Measurements from ENCODE around the gene RNU1-2.
"Not testable (repeated sequence)": the region's sequence is repeated elsewhere in the genome, so short reads cannot be mapped to it uniquely, and the experiment has no call there.

The RNU1-2 gene

DNA sequence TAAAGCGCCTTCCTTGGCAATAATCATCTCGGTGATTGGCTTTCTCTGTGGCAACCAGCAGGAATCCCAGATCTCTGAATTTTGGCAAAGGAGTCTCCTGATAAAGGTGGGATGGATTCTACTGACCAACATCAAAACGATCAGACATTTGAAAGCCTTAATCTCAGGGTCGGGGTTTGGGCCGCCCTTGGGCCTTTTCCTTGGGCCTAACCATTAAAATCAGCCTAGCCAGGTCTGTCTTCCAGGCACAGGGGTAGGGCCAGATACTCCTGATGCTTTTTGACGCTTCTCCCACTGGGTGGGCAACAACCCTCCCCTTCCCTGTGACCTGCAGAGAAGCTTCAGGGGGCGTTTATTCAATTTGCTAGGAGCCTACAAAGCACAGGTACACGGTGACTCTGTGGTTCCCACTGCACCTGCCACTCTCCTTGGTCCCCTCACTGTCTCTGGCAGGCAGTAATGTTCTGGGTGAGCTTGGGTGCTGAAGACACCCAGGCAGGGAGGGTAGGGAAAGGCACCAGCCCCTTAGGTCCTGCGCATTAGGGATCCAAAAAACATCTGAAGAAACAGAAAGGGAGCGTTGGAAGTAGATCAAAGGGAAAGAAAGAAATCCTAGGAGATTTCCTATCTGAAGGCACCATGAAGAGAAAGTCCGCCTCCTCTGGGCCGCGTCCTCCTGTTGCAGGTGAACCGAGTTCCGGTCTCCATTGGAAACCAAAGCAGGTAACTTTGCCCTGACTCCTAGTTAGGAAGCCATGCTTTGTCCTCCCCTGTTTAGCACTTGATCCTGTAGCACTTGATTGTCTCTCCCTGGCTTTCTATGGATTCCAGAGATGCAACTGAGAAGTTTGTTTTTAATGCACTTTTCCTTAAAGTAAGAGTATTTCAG, 12.3 kb downstream of the RNU1-2 start:
- no peak for DNase-seq (ENCODE audit: low read depth in 2 of 2)

DNA sequence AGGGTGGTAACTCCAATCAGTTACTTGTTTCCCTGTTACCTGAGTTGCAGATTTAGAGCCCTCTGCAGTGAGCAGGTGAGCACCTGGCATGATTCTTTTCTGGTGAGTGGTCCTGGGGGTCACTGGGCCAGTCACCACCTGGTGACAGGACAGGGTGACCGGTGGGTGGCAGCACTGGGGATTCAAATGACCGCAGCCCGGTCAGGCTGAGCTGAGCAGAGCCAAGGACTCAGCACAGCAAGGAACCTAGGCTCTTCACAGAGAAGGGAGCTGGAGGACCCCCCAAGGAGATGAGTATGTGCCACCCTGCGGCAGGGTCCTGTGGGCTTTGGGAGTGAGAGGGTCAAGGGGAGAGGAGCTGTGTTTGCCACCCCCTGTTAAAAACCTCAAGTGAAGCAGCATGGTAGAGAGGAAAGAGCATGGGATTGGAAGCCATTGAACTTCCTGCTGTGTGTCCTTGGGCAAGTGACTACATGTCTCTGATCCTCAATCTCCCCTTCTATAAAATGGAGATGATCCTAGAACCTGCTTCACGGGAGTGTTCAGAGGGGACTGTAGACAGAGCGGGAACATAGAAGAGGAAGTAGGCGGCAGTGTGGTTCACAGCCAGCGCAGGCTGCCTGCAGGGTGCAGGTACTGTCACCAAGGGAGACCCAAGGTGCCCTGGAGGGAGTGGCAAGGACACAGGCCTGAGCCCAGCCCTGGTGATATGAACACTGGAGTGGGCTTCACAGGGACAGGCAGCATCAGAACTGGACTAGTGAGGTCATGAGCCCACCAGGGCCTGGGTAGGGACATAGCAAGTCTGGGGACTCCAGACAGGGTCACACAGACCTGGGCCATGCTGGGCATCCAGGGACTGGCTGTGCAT, 16.3 kb downstream of the RNU1-2 start:
- not testable (repeated sequence) for DNase-seq (ENCODE audit: low read depth in 2 of 2)

DNA sequence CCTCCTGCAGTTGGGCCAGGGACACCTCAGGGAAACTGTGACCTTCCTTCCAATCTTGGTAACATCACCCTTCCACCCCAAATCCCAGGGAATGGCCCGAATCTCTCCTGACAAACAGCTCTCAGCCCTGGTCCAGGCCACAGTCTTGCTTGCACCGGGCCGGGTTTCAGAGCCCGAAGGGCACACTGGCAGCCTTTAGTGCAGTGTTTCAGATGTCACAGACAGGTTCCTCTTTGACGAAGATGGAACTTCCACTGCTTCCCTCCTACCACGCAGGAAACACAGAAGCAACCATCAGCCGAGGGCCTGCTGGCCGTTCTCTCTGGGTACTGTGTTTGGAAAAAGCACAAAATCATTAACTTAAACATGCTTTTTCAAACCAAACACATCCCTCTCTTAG, 17.0 kb downstream of the RNU1-2 start:
- not testable (repeated sequence) for DNase-seq (ENCODE audit: low read depth in 2 of 2)

DNA sequence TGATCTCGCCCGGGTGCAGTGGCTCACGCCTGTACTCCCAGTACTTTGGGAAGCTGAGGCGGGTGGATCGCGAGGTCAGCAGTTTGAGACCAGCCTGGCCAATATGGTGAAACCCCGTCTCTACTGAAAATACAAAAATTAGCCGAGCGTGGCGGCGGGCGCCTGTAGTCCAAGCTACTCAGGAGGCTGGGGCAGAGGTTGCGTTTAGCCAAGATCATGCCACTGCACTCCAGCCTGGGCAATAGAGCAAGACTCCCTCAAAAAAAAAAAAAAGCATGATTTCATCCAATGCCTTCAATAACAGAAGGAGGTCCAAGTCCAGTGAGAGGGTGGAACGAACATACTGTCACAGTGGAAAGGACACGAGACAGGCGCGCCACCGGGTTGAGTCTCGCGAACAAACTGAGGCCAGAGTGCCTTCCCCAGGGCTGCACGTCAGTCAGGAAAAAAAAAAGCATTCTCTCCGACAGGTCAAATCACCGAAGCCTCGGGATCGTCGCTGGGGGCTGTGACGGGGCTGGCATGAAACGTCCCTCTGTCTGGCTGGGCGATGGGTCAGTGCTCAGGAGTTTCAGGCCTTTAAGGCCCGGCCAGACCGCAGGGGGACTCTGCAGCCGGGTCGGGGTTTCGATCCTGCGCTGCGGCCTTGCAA, 17.5 kb downstream of the RNU1-2 start:
- no peak for DNase-seq (ENCODE audit: low read depth in 2 of 2)

DNA sequence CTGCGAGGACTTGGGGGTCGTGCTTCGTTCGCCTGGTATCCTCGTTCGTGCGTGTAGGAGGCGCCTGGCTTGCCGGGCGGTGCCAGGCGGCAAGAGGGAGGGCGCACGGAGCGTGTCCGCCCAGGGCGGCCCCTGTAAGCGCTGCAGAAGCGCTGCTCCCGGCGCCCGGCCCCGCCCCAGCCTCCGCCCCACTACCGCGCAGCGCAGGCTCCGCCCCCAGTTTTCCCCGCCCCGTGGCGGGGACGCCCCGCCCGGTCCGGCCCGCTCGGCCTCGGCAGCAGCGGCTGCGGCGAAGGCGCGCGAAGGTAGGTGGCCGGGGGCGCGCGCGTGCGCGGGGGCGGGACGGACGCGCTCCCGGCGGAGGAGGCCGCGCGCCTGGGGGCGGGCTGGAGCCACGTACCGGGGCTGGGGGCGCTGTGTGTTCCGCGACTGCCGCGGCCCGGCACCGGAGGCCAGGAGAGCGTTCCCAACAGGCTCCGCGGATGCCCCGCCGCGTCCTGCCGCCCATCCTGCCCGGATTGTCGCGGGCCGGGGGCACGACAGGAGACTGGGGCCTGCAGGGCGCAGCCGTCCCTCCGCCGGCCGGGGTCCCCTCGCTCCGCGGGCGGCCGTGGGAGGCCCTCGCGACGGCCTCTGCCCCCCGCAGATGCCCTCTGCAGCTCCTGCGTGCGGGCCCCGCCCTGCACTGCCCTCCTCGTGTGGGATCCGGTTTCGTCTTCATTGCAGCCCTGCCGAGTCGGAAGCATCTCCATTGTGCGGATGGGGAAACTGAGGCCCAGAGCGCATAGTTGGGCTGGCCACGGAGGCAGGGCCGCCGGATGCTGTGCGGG, 18.3 kb downstream of the RNU1-2 start:
- peak; percentile 92 to 96 for DNase-seq (ENCODE audit: low read depth in 2 of 2)

DNA sequence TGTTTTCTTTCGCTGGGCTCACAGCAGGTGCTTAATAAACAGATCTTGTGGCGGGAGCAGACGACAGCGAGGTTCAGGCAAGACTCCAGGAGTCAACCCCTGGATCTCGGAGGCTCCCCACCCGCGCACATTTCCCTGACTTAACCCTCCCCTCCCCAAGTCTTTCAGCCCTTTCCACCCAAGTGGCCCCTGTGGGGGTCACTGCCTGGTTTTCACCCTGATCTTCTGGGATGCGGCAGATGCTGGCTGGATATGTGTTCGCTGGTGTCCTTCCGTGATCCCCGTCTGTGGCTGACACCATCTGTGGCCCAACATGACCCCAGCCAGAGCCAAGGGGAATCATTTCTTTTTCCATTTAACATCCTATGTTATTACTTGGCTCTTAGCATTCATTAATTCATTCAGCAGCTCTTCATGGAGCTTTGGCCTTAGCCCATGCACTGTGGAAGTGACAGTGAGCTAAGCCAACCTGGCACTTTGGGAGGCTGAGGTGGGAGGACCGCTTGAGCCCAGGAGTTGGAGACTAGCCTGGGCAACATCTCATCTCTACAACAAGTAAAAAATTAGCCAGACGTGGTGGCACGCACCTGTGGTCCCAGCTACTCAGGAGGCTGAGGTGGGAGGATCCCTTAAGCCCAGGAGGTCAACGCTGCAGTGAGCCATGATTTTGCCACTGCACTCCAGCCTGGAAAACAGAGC, 19.3 kb downstream of the RNU1-2 start:
- DNase-seq (ENCODE audit: low read depth in 2 of 2): not testable (repeated sequence)

DNA sequence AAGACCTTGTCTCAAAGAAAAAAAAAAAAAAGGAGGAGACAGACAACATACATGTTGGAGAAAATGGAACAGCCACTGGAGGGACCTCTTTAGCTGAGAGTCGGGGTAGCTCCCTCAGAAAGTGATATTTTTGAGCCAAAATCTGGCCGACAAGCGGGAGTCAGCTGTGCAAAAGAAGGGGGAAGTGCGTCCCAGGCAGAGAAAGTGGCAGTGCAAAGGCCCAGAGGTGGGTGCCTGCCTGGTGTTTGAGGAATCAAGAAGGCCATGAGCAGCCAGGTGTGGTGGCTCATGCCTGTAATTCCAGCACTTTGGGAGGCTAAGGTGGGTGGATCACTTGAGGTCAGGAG, 19.8 kb downstream of the RNU1-2 start:
- DNase-seq (ENCODE audit: low read depth in 2 of 2): no peak

DNA sequence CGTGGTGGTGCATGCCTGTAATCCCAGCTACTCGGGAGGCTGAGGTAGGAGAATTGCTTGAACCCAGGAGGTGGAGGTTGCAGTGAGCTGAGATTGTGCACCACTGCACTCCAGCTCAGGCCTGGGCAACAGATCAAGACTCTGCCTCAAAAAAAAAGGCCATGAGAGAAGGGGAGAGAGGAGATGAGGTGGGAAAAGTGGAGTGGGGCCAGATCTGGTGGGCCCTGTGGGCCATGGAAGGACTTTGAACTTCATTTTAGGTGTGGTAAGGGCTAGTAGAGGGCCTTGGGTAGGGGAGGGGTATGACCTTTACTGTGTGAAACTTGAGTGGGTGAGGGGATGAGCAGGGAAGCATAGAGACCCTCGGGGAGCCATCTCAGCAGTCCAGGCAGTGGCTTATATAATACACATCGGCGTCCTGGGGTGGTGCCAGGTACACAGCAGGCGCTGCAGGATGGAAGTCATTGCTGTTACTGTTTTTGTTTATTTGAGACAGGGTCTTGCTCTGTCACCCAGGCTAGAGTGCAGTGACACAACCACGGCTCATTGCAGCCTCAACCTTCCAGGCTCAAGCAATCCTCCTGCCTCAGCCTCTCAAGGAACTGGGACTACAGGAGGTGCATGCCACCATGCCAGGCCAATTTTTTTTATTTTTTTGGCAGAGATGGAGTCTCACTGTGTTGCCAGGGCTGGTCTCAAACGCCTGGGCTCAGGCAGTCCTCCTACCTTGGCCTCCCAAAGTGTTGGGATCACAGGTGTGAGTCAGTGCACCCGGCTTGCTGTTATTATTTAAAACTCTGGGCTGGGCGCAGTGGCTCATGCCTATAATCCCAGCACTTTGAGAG, 20.5 kb downstream of the RNU1-2 start:
- not testable (repeated sequence) for DNase-seq (ENCODE audit: low read depth in 2 of 2)

DNA sequence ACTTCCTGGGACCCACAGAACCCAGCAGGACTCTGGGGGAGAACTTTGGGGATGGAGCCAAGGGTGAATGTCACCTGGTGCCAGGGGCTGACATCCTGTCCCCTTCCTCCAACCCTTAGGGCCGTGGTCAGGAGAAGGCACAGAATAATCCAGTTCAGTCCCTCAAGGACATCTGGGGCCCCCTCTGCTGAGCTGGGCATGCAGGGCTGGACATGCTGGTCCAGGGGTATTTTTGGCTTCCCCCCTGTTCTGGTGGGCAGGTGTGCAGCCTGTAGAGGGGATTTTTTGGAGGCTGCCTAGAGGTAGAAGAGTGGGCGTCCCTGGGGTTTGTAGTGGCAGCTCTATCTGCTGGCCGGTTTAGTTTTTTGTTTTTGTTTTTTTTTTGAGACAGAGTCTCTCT, 22.6 kb downstream of the RNU1-2 start:
- no peak for DNase-seq (ENCODE audit: low read depth in 2 of 2)

DNA sequence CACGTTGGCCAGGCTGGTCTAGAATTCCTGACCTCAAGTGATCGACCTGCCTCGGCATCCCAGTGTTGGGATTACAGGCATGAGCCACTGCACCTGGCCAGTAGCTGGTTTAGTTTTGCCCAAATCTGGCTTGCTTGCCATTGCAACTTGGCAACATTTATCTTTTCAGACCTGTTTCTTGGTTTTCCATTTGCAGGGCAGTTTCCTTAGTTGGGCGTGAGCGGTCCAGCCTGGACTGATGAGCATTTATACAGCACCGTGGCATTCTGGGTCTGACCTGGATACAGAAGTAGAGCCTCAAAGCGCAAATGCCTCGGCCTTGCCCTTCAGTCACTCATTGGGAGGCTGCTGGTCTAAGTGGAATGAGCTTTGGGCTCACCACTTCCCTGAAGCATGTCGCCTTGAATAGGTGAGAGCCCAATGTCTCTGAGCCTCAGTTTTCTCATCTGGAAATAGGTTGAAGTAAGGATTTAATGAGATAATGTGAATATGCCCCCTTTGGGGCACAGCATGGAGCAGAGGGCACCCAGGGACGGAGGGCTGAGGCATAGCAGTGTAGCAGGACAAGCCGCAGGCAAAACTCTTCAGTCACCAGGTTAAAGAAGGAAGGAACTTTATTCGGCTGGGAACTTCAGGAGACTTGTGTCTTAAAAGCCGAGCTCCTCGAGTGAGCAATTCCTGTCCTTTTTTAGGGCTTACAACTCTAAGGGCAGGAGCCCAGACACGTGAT, 23.3 kb downstream of the RNU1-2 start:
- not testable (repeated sequence) for DNase-seq (ENCODE audit: low read depth in 2 of 2)

DNA sequence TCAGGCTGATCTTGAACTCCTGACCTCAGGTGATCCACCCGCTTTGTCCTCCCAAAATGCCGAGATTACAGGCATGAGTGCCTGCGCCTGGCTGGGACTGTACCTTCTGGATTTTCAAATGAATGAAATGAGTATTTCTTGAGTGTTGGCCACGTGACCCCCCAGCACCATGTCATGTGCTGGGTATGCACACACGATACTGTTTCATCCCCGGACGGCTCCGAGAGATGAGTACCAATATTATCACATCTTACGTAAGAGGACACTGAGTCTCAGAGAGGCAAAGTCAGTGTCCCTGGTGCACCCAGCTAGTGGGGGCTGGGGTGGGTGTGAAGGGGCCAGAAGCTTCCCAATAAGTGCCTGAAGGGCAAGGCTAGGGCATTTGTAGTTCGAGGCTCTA, 25.2 kb downstream of the RNU1-2 start:
- no peak for DNase-seq (ENCODE audit: low read depth in 2 of 2)

DNA sequence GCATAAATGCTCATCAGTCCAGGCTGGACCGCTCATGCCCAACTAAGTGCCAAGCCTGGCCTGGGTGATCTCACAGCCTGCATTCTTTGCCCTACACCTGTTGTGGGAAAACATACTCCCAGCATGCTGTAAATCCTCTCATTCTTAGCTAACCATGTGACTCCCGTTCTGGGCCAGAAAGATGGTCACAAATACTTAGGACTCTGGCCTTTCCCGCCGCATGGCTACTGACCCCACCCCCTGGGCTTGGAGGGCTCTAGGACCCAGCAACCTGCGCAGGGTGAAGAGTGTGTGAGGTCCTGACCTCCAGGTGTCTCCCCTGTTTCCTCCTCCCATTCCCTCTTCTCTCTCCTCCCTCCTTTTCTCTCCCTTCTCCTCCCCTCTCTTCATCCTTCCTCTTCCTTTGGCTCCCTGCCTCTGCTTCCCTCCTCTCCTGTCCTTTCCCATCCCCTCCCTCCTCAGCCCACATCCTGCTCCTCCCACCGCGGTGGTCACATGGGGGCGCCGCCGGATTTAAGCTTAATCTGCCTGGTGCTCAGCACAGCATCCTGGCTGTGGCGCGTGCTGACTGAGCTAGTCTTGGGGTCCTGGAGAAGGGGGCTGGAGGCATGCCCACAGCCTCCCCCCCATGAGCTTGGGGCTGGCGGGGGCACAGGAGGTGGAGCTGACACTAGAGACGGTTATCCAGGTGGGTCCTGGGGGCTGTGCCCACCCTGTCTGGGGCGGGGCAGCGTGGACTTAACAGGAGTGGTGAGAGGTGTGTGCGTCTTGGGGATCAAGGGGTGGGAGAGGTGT, 25.8 kb downstream of the RNU1-2 start, which contains the start of gene CROCC:
TSS of gene CROCC (plus strand) at position 541 of the 795 bp plus-strand sequence. CDS start at position 629, 88 bp downstream.
- no peak for DNase-seq (ENCODE audit: low read depth in 2 of 2)

DNA sequence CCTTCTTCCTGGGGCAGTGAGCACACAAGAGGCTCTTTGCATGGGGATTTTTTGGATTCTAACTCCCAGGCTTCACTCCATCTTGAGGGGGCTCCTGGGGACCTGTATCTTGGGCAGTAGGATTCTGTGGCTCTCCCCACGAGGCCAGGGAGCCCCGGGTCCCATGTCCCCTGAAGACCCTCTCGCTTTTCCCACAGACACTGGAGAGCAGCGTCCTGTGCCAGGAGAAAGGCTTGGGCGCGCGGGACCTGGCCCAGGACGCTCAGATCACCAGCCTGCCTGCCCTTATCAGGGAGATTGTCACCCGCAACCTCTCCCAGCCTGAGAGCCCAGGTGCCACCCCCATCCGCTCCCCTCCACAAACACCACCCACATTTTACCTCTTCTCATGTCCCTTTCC, 26.7 kb downstream of the RNU1-2 start:
- DNase-seq (ENCODE audit: low read depth in 2 of 2): no peak

DNA sequence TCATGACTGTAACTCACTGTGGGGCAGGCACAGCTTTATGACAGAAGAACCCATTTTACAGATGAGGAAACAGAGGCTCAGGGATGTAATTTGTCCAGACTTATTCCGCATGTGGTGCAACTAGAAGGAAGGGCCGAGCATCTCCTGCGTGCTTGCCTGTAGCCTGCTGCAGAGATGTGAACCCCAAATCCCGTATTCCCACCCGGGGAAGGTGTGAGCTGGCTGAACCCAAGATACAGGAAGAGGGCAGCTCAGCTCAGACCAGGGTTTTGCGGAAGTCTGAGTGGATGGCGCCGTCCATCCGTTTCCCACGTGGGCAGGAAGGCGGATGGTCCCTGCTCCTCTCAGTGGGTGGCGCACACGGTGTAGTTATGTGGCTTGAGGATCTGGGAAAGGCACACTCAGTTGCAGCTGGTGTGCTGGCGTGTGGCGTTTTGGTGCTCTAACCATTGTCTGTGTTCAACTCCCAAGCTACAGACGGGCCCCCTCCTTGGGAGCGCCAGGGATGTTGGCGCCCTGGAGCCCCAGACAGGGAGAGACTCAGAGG, 27.2 kb downstream of the RNU1-2 start:
- no peak for DNase-seq (ENCODE audit: low read depth in 2 of 2)

DNA sequence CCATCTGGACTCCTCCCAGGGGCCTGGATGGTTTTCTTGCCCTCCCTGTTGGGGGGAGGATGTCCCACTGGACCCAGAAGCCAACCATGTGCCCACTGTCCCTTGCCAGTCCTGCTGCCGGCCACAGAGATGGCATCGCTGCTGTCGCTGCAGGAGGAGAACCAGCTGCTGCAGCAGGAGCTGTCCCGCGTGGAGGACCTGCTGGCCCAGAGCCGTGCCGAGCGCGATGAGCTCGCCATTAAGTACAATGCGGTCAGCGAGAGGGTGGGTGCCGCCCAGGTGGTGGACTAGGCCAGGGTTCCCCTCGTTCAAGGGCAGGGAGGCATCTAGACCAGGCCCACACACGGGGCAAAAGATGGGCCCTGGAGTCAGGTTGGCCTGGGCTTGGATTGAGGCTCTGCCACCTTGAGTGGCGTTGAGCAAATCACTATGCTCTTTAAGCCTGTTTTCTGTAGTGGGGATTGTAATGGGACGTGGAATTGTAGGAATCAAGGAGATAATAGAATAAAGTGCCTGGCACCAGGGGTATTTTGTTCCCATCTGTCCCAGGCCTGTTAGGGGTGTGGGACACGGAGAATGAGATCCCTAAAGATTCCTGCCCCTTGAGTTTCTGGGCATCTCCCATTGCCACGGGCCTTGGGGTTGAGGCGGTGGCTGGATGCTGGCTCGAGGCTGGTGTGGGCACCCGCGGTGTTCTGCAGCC, 28.6 kb downstream of the RNU1-2 start:
- DNase-seq (ENCODE audit: low read depth in 2 of 2): no peak

DNA sequence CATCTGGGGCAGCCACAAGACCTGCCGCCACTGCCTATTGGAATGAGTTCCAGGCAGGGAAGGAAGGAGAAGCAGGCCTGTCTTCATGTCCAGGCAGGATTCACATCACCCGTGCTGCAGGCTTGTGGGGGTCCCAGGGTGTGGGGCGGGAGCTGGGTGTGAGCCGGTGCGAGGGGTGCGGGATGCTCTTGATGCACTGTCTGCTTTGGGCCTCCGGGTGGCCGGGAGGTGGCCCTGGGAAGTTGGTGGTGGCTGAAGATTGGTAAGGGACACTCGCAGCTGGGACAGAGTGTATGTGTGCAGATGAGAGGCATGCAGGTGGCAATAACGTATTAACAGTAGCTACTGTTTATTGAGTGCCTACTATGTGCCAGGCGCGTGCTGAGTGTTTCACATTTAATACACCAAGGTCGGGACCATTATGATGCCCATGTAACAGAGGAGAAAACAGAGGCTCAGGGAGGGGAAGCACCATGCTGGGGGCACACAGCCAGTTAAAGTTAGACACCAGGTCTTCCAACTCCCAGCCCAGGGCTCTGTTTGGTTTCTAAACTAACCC, 29.2 kb downstream of the RNU1-2 start:
- no peak for DNase-seq (ENCODE audit: low read depth in 2 of 2)

Measured in fibroblast of skin of left biceps (primary cell).